Panc1 (cell line): Measurements from ENCODE around the gene TXNDC16.

Experiments
- CTCF ChIP-seq: fragments of 450-650 bp; IDR thresholded peaks from 2 replicates; pipeline ENCODE4 v1.5.1; 2017; ENCODE audit warnings: mild to moderate bottlenecking
- POLR2AphosphoS5 ChIP-seq: IDR thresholded peaks from 2 replicates; pipeline ENCODE4 v1.6.1; 2012; ENCODE audit warnings: mild to moderate bottlenecking, low read depth, low read length, moderate library complexity
- SIN3A ChIP-seq: IDR thresholded peaks from 2 replicates; pipeline ENCODE4 v1.6.1; 2012; ENCODE audit warnings: low read depth, mild to moderate bottlenecking, low read length, moderate library complexity, borderline replicate concordance; ENCODE audit not compliant: insufficient read depth
- TCF7L2 ChIP-seq: IDR thresholded peaks from 2 replicates; pipeline ENCODE4 v1.6.1; 2011; ENCODE audit warnings: mild to moderate bottlenecking, low read depth, low read length, inconsistent platforms
- TF ChIP-seq, protein P1 (sequence below), 2 experiments: IDR thresholded peaks; 2 replicates each; pipeline ENCODE4 v1.6.1; 2011 to 2012; ENCODE audit warnings: low read depth in 2 of 2, control low read depth in 1 of 2, low read length in 1 of 2, mild to moderate bottlenecking in 1 of 2, moderate library complexity in 1 of 2; ENCODE audit not compliant: insufficient read depth in 1 of 2

DNA sequence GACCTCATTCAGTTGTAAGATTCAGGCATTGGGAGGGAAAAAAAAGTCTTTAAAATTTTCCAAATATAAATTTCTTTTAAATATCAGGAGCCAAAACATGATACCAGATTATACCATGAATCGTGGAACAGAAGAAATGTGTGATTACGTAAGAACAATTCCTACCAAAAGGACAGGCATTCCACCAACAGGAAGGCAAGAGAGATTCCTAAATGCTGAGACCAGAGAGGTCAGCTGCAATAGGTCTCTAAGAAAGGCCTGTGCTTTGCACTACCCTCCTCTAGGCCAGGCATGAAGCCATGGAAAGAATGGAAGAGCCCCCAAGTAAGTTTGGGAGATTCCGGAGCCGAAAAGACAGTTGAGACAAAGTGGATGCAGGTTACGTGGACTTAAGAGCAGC lies 154.5 kb downstream of the TXNDC16 start:
- TF ChIP-seq POLR2AphosphoS5 (no peak), CTCF (no peak), SIN3A (no peak), TCF7L2 (no peak)
- TF ChIP-seq, protein P1, sequence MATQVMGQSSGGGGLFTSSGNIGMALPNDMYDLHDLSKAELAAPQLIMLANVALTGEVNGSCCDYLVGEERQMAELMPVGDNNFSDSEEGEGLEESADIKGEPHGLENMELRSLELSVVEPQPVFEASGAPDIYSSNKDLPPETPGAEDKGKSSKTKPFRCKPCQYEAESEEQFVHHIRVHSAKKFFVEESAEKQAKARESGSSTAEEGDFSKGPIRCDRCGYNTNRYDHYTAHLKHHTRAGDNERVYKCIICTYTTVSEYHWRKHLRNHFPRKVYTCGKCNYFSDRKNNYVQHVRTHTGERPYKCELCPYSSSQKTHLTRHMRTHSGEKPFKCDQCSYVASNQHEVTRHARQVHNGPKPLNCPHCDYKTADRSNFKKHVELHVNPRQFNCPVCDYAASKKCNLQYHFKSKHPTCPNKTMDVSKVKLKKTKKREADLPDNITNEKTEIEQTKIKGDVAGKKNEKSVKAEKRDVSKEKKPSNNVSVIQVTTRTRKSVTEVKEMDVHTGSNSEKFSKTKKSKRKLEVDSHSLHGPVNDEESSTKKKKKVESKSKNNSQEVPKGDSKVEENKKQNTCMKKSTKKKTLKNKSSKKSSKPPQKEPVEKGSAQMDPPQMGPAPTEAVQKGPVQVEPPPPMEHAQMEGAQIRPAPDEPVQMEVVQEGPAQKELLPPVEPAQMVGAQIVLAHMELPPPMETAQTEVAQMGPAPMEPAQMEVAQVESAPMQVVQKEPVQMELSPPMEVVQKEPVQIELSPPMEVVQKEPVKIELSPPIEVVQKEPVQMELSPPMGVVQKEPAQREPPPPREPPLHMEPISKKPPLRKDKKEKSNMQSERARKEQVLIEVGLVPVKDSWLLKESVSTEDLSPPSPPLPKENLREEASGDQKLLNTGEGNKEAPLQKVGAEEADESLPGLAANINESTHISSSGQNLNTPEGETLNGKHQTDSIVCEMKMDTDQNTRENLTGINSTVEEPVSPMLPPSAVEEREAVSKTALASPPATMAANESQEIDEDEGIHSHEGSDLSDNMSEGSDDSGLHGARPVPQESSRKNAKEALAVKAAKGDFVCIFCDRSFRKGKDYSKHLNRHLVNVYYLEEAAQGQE (IDR thresholded peaks at IDR 0.05; ENCODE audit: insufficient read depth in 1 of 2, low read depth in 2 of 2, low read length in 1 of 2): no peak
